Adrenal gland (tissue), 12 donors: ENCODE results near the gene ELMO3. TPM values are rescaled to one million over a fixed set of nuclear protein-coding genes. Genes with fewer than 3 reads are reported as not detected.

Source experiments
- DNase-seq, 7 donors: peaks; one replicate each; pipeline ENCODE4 v3.0.0-alpha.2; 2019 to 2020
- H3K27ac ChIP-seq, 5 donors: fragments of 200-600 bp; sonication (generic) in 4 of 5; 1 replicate in 3 of 5; 2 replicates in 2 of 5; pipeline versions ENCODE4 v1.5.1 to v1.8.0; 2016 to 2020; ENCODE audit warnings: mild to moderate bottlenecking in 1 of 5
- H3K27me3 ChIP-seq: fragments of 200-600 bp; 2 replicates; pipeline ENCODE4 v1.8.0; 2021
- H3K36me3 ChIP-seq, 2 donors: fragments of 200-600 bp; replicated peaks in 1 of 2; 1 replicate in 1 of 2; 2 replicates in 1 of 2; pipeline versions ENCODE4 v1.5.1 to v1.8.0; 2018 to 2022
- H3K4me1 ChIP-seq, 2 donors: fragments of 200-600 bp; replicated peaks in 1 of 2; 1 replicate in 1 of 2; 2 replicates in 1 of 2; pipeline versions ENCODE4 v1.5.1 to v1.8.0; 2018 to 2021
- H3K4me3 ChIP-seq, 4 donors: fragments of 200-600 bp; sonication (generic) in 3 of 4; one replicate each; pipeline ENCODE4 v1.5.1; 2016 to 2018
- H3K9me3 ChIP-seq, 3 donors: fragments of 200-600 bp; sonication (generic) in 1 of 3; replicated peaks in 1 of 3; 1 replicate in 2 of 3; 2 replicates in 1 of 3; pipeline versions ENCODE4 v1.5.1 to v1.8.0; 2016 to 2021
- POLR2A ChIP-seq, 2 donors: fragments of 450-650 bp; IDR thresholded peaks; one replicate each; pipeline ENCODE4 v1.6.1; 2017; ENCODE audit warnings: antibody characterized with exemption in 2 of 2, mild to moderate bottlenecking in 2 of 2, moderate library complexity in 1 of 2
- WGBS, 4 donors: extraction: QIAGEN DNeasy Blood & Tissue Kit in 2 of 4; methylation state at CpG; one replicate each; pipeline versions ENCODE4 v1.1.5 to v1.1.7; 2013 to 2017; 5-methylcytosine and 5-hydroxymethylcytosine counted together
- intact Hi-C, 2 donors: fragments of 100-400 bp; cut with DNase I; formaldehyde crosslinking; loops; one replicate each; pipeline versions ENCODE4 v1.14.1 to v1.15.0; 2022 to 2023
- polyA plus RNA-seq, 3 donors: library from polyadenylated mRNA; stranded (reverse); fragments of 200-250 nt in 2 of 3; fragments of 350-450 nt in 1 of 3; fragmentation: Illumina TruSeq in 1 of 3; extraction: RNeasy Lipid Tissue Mini Kit (QIAGEN cat#74804) in 1 of 3; gene quantifications; one replicate each; pipeline ENCODE4 v1.2.3, GENCODE V29; 2013 to 2014
- total RNA-seq, 9 donors: library from RNA; depleted of rRNA in 4 of 9; stranded (reverse); fragments of >200 nt in 4 of 9; fragments of 120-200 nt in 1 of 9; fragmentation: NEBNext Ultra II Directional in 1 of 9; extraction: Animal tissue kit (Norgen Biotek cat#: 25700) in 1 of 9; gene quantifications; one replicate each; pipeline versions ENCODE4 v1.1.0 to v1.2.4, GENCODE V29; 2013 to 2023
- TF ChIP-seq, protein P1 (sequence below), 6 experiments: fragments of 450-650 bp in 4 of 6; fragments of 200-600 bp in 2 of 6; sonication (generic) in 1 of 6; IDR thresholded peaks; 1 replicate in 5 of 6; 2 replicates in 1 of 6; pipeline versions ENCODE4 v1.5.1 to v1.8.0; 2016 to 2021; ENCODE audit warnings: antibody characterized with exemption in 6 of 6, mild to moderate bottlenecking in 2 of 6, moderate library complexity in 1 of 6
- donor health status: healthy with polysubstance abuse.
- donor health status: Bipolar disorder and iron deficiency.
- donor health status: DM: yes; HTN: yes; CAD: no.
- donor health status: DM: no; HTN: no; CAD: no.
- donor health status: DM: no; HTN: no; CAD: no.
- donor health status: DM: yes; HTN: yes; CAD: no.

ELMO3 gene
- total and polyA plus RNA-seq, 12 donors = 0.18 to 7.0 (median 1.8) TPM

GRCh38 chr16:67208154-67208896 is 9.4 kb downstream of the ELMO3 start:
- H3K27me3 ChIP-seq = no peaks in the 10 kb centered on the region
- no peak overlapping the region for H3K4me3 ChIP-seq
- H3K9me3 ChIP-seq = no peaks in the 10 kb centered on the region
- H3K27ac ChIP-seq = peak overlapping the region in 2 of 5 donors; percentile 34 to 75
- DNase-seq = no peak
- no peaks in the 10 kb centered on the region for H3K36me3 ChIP-seq
- 66 to 74% (median 67%) methylated on average over 5 to 11 of the region's 11 CpGs for WGBS, 4 donors
- TF ChIP-seq, protein P1, sequence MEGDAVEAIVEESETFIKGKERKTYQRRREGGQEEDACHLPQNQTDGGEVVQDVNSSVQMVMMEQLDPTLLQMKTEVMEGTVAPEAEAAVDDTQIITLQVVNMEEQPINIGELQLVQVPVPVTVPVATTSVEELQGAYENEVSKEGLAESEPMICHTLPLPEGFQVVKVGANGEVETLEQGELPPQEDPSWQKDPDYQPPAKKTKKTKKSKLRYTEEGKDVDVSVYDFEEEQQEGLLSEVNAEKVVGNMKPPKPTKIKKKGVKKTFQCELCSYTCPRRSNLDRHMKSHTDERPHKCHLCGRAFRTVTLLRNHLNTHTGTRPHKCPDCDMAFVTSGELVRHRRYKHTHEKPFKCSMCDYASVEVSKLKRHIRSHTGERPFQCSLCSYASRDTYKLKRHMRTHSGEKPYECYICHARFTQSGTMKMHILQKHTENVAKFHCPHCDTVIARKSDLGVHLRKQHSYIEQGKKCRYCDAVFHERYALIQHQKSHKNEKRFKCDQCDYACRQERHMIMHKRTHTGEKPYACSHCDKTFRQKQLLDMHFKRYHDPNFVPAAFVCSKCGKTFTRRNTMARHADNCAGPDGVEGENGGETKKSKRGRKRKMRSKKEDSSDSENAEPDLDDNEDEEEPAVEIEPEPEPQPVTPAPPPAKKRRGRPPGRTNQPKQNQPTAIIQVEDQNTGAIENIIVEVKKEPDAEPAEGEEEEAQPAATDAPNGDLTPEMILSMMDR (IDR thresholded peaks at IDR 0.05) = no peak
- no peak for TF ChIP-seq POLR2A (IDR thresholded peaks at IDR 0.05)
- H3K4me1 ChIP-seq = peaks cover 11 to 15% of the 10 kb centered on the region in 2 donors
- intact Hi-C loops = no loop called here

- 74 to 88% (median 79%) methylated on average over 8 of the region's 8 CpGs for WGBS, 4 donors
- peaks cover 11 to 21% of the 10 kb centered on the region in 2 donors for H3K4me1 ChIP-seq
- no peak overlapping the region for H3K4me3 ChIP-seq
- no peaks in the 10 kb centered on the region for H3K9me3 ChIP-seq
- TF ChIP-seq, protein P1 (IDR thresholded peaks at IDR 0.05) = no peak
- TF ChIP-seq POLR2A (IDR thresholded peaks at IDR 0.05) = no peak
- H3K36me3 ChIP-seq = no peaks in the 10 kb centered on the region
- DNase-seq = no peak
- intact Hi-C loops = no loop called here
- no peak overlapping the region for H3K27ac ChIP-seq
- H3K27me3 ChIP-seq = no peaks in the 10 kb centered on the region
These were observed 10.6 kb downstream of the ELMO3 start for GRCh38 chr16:67209565-67209964.

GRCh38 chr16:67210069-67210937 is 11.4 kb downstream of the ELMO3 start:
- H3K9me3 ChIP-seq = no peaks in the 10 kb centered on the region
- H3K27ac ChIP-seq = no peak overlapping the region
- TF ChIP-seq, protein P1 (IDR thresholded peaks at IDR 0.05) = no peak
- H3K4me1 ChIP-seq = peaks cover 11 to 21% of the 10 kb centered on the region in 2 donors
- WGBS, 4 donors = 88 to 95% (median 89%) methylated on average over 11 to 25 of the region's 25 CpGs
- no peak overlapping the region for H3K4me3 ChIP-seq
- peak in 1 of 7 donors; percentile 17 for DNase-seq
- no peaks in the 10 kb centered on the region for H3K36me3 ChIP-seq
- intact Hi-C loops = no loop called here
- no peaks in the 10 kb centered on the region for H3K27me3 ChIP-seq

- no peak overlapping the region for H3K4me3 ChIP-seq
- no peak for DNase-seq
- H3K27ac ChIP-seq = no peak overlapping the region
- intact Hi-C loops = no loop called here
- H3K27me3 ChIP-seq = no peaks in the 10 kb centered on the region
- H3K9me3 ChIP-seq = no peaks in the 10 kb centered on the region
- H3K4me1 ChIP-seq = peaks cover 11 to 24% of the 10 kb centered on the region in 2 donors
- WGBS, 4 donors = 85 to 94% (median 88%) methylated on average over 7 of the region's 7 CpGs
- no peaks in the 10 kb centered on the region for H3K36me3 ChIP-seq
- no peak for TF ChIP-seq POLR2A (IDR thresholded peaks at IDR 0.05)
- TF ChIP-seq, protein P1 (IDR thresholded peaks at IDR 0.05) = no peak
These were observed 12.7 kb downstream of the ELMO3 start for GRCh38 chr16:67211674-67212073.
